ENCODE measurements around the gene CREM.

CREM gene

DNA sequence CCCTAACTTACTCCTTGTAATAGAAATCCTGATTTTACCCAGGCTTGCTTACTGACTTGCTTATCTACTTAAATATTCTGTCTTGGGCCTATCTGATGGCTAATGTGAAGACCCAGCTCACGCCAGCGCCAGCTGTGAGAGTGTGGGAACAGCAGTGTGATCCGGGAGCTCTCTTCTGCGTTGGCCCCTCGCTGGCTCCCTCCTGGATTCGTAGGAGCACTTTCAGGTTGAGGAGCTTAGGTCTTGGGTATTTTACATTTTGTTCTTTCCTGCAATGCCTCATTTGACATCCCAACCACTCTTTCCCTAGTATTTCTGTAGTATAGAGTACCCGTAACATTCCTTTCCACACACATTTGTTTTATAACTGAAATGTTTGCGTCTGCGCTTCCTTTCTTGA is 51.7 kb downstream of the CREM start:
- TF ChIP-seq, protein P1, sequence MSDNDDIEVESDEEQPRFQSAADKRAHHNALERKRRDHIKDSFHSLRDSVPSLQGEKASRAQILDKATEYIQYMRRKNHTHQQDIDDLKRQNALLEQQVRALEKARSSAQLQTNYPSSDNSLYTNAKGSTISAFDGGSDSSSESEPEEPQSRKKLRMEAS (IDR thresholded peaks at IDR 0.05; ENCODE audit: low read depth, low read length) = no peak
- no peak for TF ChIP-seq MYC (IDR thresholded peaks at IDR 0.05; ENCODE audit: low read depth, low read length)
- TF ChIP-seq POLR2A (IDR thresholded peaks at IDR 0.05; ENCODE audit: extremely low read depth, insufficient read length) = no peak
- TF ChIP-seq, protein P2, sequence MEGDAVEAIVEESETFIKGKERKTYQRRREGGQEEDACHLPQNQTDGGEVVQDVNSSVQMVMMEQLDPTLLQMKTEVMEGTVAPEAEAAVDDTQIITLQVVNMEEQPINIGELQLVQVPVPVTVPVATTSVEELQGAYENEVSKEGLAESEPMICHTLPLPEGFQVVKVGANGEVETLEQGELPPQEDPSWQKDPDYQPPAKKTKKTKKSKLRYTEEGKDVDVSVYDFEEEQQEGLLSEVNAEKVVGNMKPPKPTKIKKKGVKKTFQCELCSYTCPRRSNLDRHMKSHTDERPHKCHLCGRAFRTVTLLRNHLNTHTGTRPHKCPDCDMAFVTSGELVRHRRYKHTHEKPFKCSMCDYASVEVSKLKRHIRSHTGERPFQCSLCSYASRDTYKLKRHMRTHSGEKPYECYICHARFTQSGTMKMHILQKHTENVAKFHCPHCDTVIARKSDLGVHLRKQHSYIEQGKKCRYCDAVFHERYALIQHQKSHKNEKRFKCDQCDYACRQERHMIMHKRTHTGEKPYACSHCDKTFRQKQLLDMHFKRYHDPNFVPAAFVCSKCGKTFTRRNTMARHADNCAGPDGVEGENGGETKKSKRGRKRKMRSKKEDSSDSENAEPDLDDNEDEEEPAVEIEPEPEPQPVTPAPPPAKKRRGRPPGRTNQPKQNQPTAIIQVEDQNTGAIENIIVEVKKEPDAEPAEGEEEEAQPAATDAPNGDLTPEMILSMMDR (IDR thresholded peaks at IDR 0.05; ENCODE audit: low read depth, low read length) = no peak
- H3K4me3 ChIP-seq (ENCODE audit: low read depth, low read length) = no peak overlapping the region
- DNase-seq (ENCODE audit: low read depth) = no peak

DNA sequence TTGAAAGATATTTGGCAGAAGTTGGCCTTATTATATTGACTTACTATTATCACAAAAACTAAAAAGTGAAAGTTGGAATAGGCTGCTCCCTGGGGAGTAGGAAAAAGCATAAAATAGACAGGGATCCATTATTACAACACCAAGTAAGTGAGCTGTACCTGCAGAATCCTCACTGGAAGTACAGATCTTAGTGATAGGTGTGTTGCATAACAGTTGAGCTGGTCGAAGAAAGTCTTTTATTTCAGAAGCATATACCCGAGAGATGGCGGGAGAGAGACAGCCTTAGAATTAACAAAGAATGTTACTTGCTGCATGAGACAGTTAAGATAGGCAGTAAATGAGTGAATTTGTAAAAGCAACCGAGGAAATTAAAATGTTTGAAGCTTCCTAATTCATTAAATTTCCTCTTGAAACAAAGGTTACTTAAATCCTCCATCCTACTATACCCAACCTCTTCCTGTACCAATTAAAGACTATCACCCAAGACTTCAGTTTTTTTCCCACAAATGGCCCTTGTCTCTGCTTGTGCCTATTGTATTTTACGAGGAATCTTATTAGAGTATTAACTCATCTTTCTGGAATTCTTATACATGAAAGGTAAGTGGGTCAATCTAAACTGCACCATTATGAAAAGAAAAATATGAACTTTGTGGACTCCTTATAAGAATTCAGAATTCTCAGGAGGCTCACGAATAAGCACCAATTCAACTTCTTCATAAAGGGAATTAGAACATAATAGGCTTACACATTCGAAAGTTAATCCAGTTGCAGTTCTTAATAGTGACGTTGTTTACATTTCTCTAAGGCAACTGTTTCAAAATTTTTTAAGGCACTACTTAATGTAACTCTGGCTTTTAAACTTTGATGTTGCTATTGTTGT is 56.2 kb downstream of the CREM start:
- TF ChIP-seq, protein P2 (IDR thresholded peaks at IDR 0.05; ENCODE audit: low read depth, low read length) = no peak
- TF ChIP-seq, protein P1 (IDR thresholded peaks at IDR 0.05; ENCODE audit: low read depth, low read length) = no peak
- TF ChIP-seq MYC (IDR thresholded peaks at IDR 0.05; ENCODE audit: low read depth, low read length) = no peak
- TF ChIP-seq POLR2A (IDR thresholded peaks at IDR 0.05; ENCODE audit: extremely low read depth, insufficient read length) = no peak
- H3K4me3 ChIP-seq (ENCODE audit: low read depth, low read length) = no peak overlapping the region
- DNase-seq (ENCODE audit: low read depth) = no peak

- DNase-seq (ENCODE audit: low read depth) = no peak
- no peak overlapping the region for H3K4me3 ChIP-seq (ENCODE audit: low read depth, low read length)
- no peak for TF ChIP-seq MYC (IDR thresholded peaks at IDR 0.05; ENCODE audit: low read depth, low read length)
- no peak for TF ChIP-seq POLR2A (IDR thresholded peaks at IDR 0.05; ENCODE audit: extremely low read depth, insufficient read length)
- TF ChIP-seq, protein P2 (IDR thresholded peaks at IDR 0.05; ENCODE audit: low read depth, low read length) = no peak
- TF ChIP-seq, protein P1 (IDR thresholded peaks at IDR 0.05; ENCODE audit: low read depth, low read length) = no peak
Observed at GRCh38 chr10:35184527-35185171, 58.0 kb downstream of the CREM start.

DNA sequence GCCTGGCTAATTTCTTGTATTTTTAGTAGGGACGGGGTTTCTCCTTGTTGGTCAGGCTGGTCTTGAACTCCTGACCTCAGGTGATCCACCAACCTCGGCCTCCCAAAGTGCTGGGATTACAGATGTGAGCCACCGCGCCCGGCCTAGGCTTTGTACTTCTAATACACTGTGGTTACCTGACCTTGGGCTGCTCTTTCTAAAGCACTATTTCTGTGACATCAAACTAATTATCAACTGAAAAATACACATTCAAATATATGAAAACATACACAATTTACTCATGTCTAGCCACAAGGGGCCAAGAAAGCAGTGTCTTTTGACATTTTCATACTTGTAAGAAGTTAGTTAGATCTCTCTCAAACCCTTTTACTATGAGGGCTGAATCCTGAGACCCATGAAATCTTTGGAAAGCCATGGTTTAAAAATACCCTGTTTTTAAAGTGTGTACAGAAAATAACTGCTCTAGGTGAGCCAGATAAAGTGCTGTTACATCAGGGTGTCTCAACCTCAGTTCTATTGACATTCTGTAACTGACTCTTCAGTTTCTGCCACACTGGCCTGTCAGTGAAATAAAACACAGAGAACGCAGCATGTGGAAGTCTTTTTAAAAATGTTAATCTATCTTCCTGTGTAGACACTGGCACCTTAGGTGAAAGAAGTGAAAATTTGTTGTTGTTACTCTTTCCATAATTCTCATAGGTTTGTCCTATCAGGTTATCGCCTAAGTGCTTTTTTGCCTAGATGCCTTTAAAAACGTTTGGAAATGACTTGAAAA is 58.8 kb downstream of the CREM start:
- DNase-seq (ENCODE audit: low read depth) = no peak
- TF ChIP-seq, protein P1 (IDR thresholded peaks at IDR 0.05; ENCODE audit: low read depth, low read length) = no peak
- TF ChIP-seq MYC (IDR thresholded peaks at IDR 0.05; ENCODE audit: low read depth, low read length) = no peak
- TF ChIP-seq POLR2A (IDR thresholded peaks at IDR 0.05; ENCODE audit: extremely low read depth, insufficient read length) = no peak
- TF ChIP-seq, protein P2 (IDR thresholded peaks at IDR 0.05; ENCODE audit: low read depth, low read length) = no peak
- H3K4me3 ChIP-seq (ENCODE audit: low read depth, low read length) = no peak overlapping the region

DNA sequence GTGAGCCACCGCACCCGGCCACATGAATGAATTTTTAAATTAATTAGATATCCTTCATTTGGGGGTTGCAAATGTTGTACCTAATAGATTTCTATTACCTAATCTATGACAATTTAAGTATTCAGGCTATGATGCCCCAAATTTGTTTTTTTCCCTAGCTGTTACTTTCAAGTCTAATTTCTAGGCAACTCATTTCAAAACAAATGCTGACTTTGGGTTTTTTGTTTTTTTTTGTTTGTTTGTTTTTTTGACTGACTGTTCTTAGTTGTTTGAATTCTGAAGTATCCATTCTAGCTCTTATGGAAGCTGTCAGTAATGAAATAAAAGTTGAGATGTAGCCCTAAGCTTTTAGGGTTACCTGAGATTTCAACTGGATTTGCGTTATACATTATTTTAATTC is 62.3 kb downstream of the CREM start:
- no peak overlapping the region for H3K4me3 ChIP-seq (ENCODE audit: low read depth, low read length)
- TF ChIP-seq, protein P2 (IDR thresholded peaks at IDR 0.05; ENCODE audit: low read depth, low read length) = no peak
- TF ChIP-seq MYC (IDR thresholded peaks at IDR 0.05; ENCODE audit: low read depth, low read length) (no peak), POLR2A (IDR thresholded peaks at IDR 0.05; ENCODE audit: extremely low read depth, insufficient read length) (no peak)
- TF ChIP-seq, protein P1 (IDR thresholded peaks at IDR 0.05; ENCODE audit: low read depth, low read length) = no peak
- DNase-seq (ENCODE audit: low read depth) = no peak

Measured in NB4 (cell line).